IMR-90 (cell line): Measurements from ENCODE around the gene TPSD1. TPM values are rescaled to one million over a fixed set of nuclear protein-coding genes. Genes with fewer than 3 reads are reported as not detected.
"Not testable (repeated sequence)": the region's sequence is repeated elsewhere in the genome, so short reads cannot be mapped to it uniquely, and the experiment has no call there.

Experiments
- ATAC-seq: fragments of 200-7000 bp; cut with Tn5 transposase; 2 replicates; pipeline ENCODE4 v1.9.1; 2020; ENCODE audit warnings: low read depth, mild to moderate bottlenecking, moderate library complexity
- Bru-seq: library from RNA; stranded (reverse); fragments of 400-500 nt; gene quantifications from one replicate; lab custom pipeline; 2021; lab: Mats Ljungman, UMichigan
- BruChase-seq, 2 experiments: library from RNA; stranded (reverse); fragments of 400-500 nt; gene quantifications; one replicate each; lab custom pipeline; 2021; lab: Mats Ljungman, UMichigan
- BruUV-seq: library from RNA; stranded (reverse); fragments of 400-500 nt; replicated peaks from 2 replicates; lab custom pipeline; 2021; lab: Mats Ljungman, UMichigan
- CTCF ChIA-PET: fragments of 300-600 bp; formaldehyde crosslinking; extraction: SDS; loops from one replicate; lab custom pipeline; 2021; ENCODE audit warnings: antibody characterized with exemption; lab: Yijun Ruan, JAX
- POLR2A ChIA-PET: fragments of 300-600 bp; sonication (Branson Sonifier 250); formaldehyde crosslinking; loops from one replicate; lab custom pipeline; 2022; ENCODE audit warnings: antibody characterized with exemption; ENCODE audit not compliant: unreplicated experiment; lab: Charles Lee
- DNase-seq: peaks from one replicate; pipeline ENCODE4 v3.0.0; 2013
- H2AFZ ChIP-seq: replicated peaks from 2 replicates; pipeline ENCODE3; 2013; ENCODE audit warnings: low read length, mild to moderate bottlenecking; ENCODE audit not compliant: poor library complexity
- H2AK5ac ChIP-seq: 2 replicates; pipeline ENCODE4 v1.6.1; 2013; ENCODE audit warnings: low read depth, low read length, inconsistent platforms
- H2AK9ac ChIP-seq: replicated peaks from 2 replicates; pipeline ENCODE3; 2013; ENCODE audit warnings: mild to moderate bottlenecking, low read depth, low read length, moderate library complexity; ENCODE audit not compliant: poor library complexity
- H2BK120ac ChIP-seq: 2 replicates; pipeline ENCODE4 v1.6.1; 2013; ENCODE audit warnings: low read depth, low read length, inconsistent platforms
- H2BK15ac ChIP-seq: 3 replicates; pipeline ENCODE4 v1.6.1; 2013; ENCODE audit warnings: low read depth, low read length, inconsistent platforms
- H2BK20ac ChIP-seq: 2 replicates; pipeline ENCODE4 v1.6.1; 2013; ENCODE audit warnings: low read depth, mild to moderate bottlenecking, inconsistent platforms, low read length, moderate library complexity
- H2BK5ac ChIP-seq: 2 replicates; pipeline ENCODE4 v1.6.1; 2013; ENCODE audit warnings: mild to moderate bottlenecking, low read depth, low read length, inconsistent platforms; ENCODE audit not compliant: poor library complexity, severe bottlenecking
- H3K14ac ChIP-seq: replicated peaks from 2 replicates; pipeline ENCODE4 v1.6.1; 2013; ENCODE audit warnings: low read depth, low read length, inconsistent platforms
- H3K18ac ChIP-seq: 2 replicates; pipeline ENCODE4 v1.6.1; 2013; ENCODE audit warnings: low read depth, low read length, control low read depth
- H3K23ac ChIP-seq: 2 replicates; pipeline ENCODE4 v1.6.1; 2013; ENCODE audit warnings: low read depth, low read length, inconsistent platforms
- H3K27ac ChIP-seq: 2 replicates; pipeline ENCODE4 v1.5.1; 2013; ENCODE audit warnings: mild to moderate bottlenecking, control low read depth, low read length; ENCODE audit not compliant: insufficient read depth
- H3K27me3 ChIP-seq: 2 replicates; pipeline ENCODE4 v1.6.1; 2013; ENCODE audit warnings: low read length; ENCODE audit not compliant: control insufficient read depth, insufficient read depth
- H3K36me3 ChIP-seq: 2 replicates; pipeline ENCODE4 v1.6.1; 2013; ENCODE audit warnings: low read length, mixed read lengths; ENCODE audit not compliant: control insufficient read depth, insufficient read depth
- H3K4ac ChIP-seq: 2 replicates; pipeline ENCODE4 v1.6.1; 2013; ENCODE audit warnings: low read depth, low read length, inconsistent platforms
- H3K4me1 ChIP-seq: 2 replicates; pipeline ENCODE4 v1.6.1; 2013; ENCODE audit warnings: low read length, mixed read lengths; ENCODE audit not compliant: control insufficient read depth, insufficient read depth
- H3K4me2 ChIP-seq: 2 replicates; pipeline ENCODE4 v1.6.1; 2013; ENCODE audit warnings: low read depth, mild to moderate bottlenecking, control low read depth, low read length, moderate library complexity
- H3K4me3 ChIP-seq: 2 replicates; pipeline ENCODE4 v1.5.1; 2013; ENCODE audit warnings: low read depth, mild to moderate bottlenecking, control low read depth, low read length, moderate library complexity; ENCODE audit not compliant: insufficient read depth
- H3K56ac ChIP-seq: 2 replicates; pipeline ENCODE4 v1.6.1; 2013; ENCODE audit warnings: low read length, inconsistent platforms; ENCODE audit not compliant: insufficient read depth; ENCODE audit errors: extremely low read depth
- H3K79me1 ChIP-seq, 2 experiments: 2 replicates each; pipeline ENCODE4 v1.6.1; 2013; ENCODE audit warnings: low read length in 2 of 2, inconsistent platforms in 1 of 2, low read depth in 1 of 2
- H3K9ac ChIP-seq: 2 replicates; pipeline ENCODE4 v1.6.1; 2013; ENCODE audit warnings: low read depth, low read length, control low read depth
- H3K9me1 ChIP-seq: 2 replicates; pipeline ENCODE4 v1.6.1; 2013; ENCODE audit warnings: low read length, inconsistent platforms; ENCODE audit not compliant: insufficient read depth
- H3K9me3 ChIP-seq: 2 replicates; pipeline ENCODE4 v1.6.1; 2013; ENCODE audit warnings: low read length; ENCODE audit not compliant: control insufficient read depth, insufficient read depth
- H4K20me1 ChIP-seq: 2 replicates; pipeline ENCODE4 v1.6.1; 2013; ENCODE audit warnings: low read length, inconsistent platforms; ENCODE audit not compliant: insufficient read depth
- H4K5ac ChIP-seq: 2 replicates; pipeline ENCODE4 v1.6.1; 2013; ENCODE audit warnings: mild to moderate bottlenecking, low read depth, low read length, control low read depth
- H4K8ac ChIP-seq, 2 experiments: 2 replicates each; pipeline ENCODE4 v1.6.1; 2013; ENCODE audit warnings: low read depth in 2 of 2, low read length in 2 of 2, control low read depth in 1 of 2, inconsistent platforms in 1 of 2
- H4K91ac ChIP-seq: 2 replicates; pipeline ENCODE4 v1.6.1; 2013; ENCODE audit warnings: low read depth, low read length, inconsistent platforms; ENCODE audit not compliant: insufficient read depth
- WGBS, 2 experiments: methylation state at CpG; one replicate each; pipeline versions ENCODE4 v1.1.5 to v1.1.7; 2013; ENCODE audit warnings: missing lambda C conversion rate in 2 of 2; ENCODE audit not compliant: insufficient read length in 1 of 2; ENCODE audit errors: extremely low coverage in 2 of 2; 5-methylcytosine and 5-hydroxymethylcytosine counted together
- dilution Hi-C: fragments of 300-500 bp; cut with HindIII; formaldehyde crosslinking; loops from one replicate; pipeline ENCODE4 v1.14.3; 2018; ENCODE audit warnings: low sequenced_read_pairs; ENCODE audit not compliant: unreplicated experiment
- in situ Hi-C: fragments of 300-500 bp; cut with MboI; formaldehyde crosslinking; loops from 3 replicates; pipeline ENCODE4 v1.14.3; 2019; ENCODE audit warnings: low sequenced_read_pairs, inconsistent platforms, mixed read lengths
- intact Hi-C: fragments of 100-400 bp; cut with micrococcal nuclease; formaldehyde crosslinking; loops from 2 replicates; pipeline ENCODE4 v1.10.0; 2022
- long read RNA-seq: library from polyadenylated mRNA; unstranded; transcript quantifications from one replicate; pipeline ENCODE4 v2.0.0, GENCODE V29; 2021; ENCODE audit not compliant: unreplicated experiment
- polyA plus RNA-seq, 3 experiments: library from polyadenylated mRNA; depleted of rRNA; stranded (reverse); fragments of >200 nt; gene quantifications; 2 replicates each; pipeline ENCODE4 v1.2.3, GENCODE V29; 2012; ENCODE audit warnings: low replicate concordance in 1 of 3
- total RNA-seq: library from RNA; depleted of rRNA; stranded (reverse); fragments of >200 nt; gene quantifications from 2 replicates; pipeline ENCODE4 v1.2.3, GENCODE V29; 2012; rRNA removed

Gene TPSD1
- not detected in 2 replicates for total RNA-seq
- not detected in 2 replicates for polyA plus RNA-seq (2012; rRNA removed)
- polyA plus RNA-seq (2012; cell fraction: cytosol; rRNA removed) = not detected in 2 replicates
- polyA plus RNA-seq (2012; cell fraction: nucleus; rRNA removed; ENCODE audit: low replicate concordance) = not detected in 2 replicates
- Bru-seq, nascent RNA = not detected
- BruChase-seq, experiment 1, labeled RNA remaining after a 6-hour chase = not detected
- not detected for BruChase-seq, experiment 2, labeled RNA remaining after a 2-hour chase
- long read RNA-seq = 0 reads

GRCh38 chr16:1255276-1256122, at the start of gene TPSD1:
TSS of gene TPSD1 (plus strand) at chr16:1256069. CDS start at chr16:1256281, 212 bp downstream.
- POLR2A ChIA-PET = not testable (repeated sequence)
- WGBS, 2 experiments = 71% methylated on average over 6 of the region's 26 CpGs; no CpG with 5 or more reads in 1 of the 2 experiments

More at GRCh38 chr16:1255276-1256122, at the start of gene TPSD1:
- H2BK5ac ChIP-seq, H3K79me1 ChIP-seq, H2AK5ac ChIP-seq, H3K4me1 ChIP-seq, H4K91ac ChIP-seq, in situ Hi-C loops, H2AK9ac ChIP-seq, H3K4ac ChIP-seq, H3K4me3 ChIP-seq, H3K4me2 ChIP-seq, H2BK120ac ChIP-seq, H3K56ac ChIP-seq, BruUV-seq, H3K27ac ChIP-seq, ATAC-seq, intact Hi-C loops, H3K9ac ChIP-seq, H2BK20ac ChIP-seq, H2BK15ac ChIP-seq, H3K9me3 ChIP-seq, H3K14ac ChIP-seq, H3K23ac ChIP-seq, H3K9me1 ChIP-seq, H3K36me3 ChIP-seq, DNase-seq, H4K8ac ChIP-seq, H3K18ac ChIP-seq, H4K5ac ChIP-seq, dilution Hi-C loops, H2AFZ ChIP-seq, CTCF ChIA-PET, H4K20me1 ChIP-seq: not testable (repeated sequence)
- peaks cover 18% of the 10 kb centered on the region for H3K27me3 ChIP-seq
